Spleen (tissue), 7 donors: ENCODE measurements around the gene ATP2B2.

ENCODE experiments used
- POLR2A ChIP-seq, 3 donors: fragments of 450-650 bp; IDR thresholded peaks; one replicate each; pipeline ENCODE4 v1.5.1; 2017; ENCODE audit warnings: antibody characterized with exemption in 3 of 3, mild to moderate bottlenecking in 1 of 3
- TF ChIP-seq, protein P1 (sequence below), 11 experiments: fragments of 200-600 bp in 7 of 11; fragments of 450-650 bp in 4 of 11; sonication (generic) in 4 of 11; IDR thresholded peaks in 8 of 11; conservative IDR thresholded peaks in 3 of 11; 1 replicate in 7 of 11; 2 replicates in 4 of 11; pipeline versions ENCODE4 v1.4.0 to v1.8.0; 2016 to 2021; ENCODE audit warnings: antibody characterized with exemption in 11 of 11, inconsistent platforms in 4 of 11, mild to moderate bottlenecking in 1 of 11
- donor health status: DM: no; HTN: no; CAD: no; lungs with moderate emphysema.
- donor health status: DM: no; HTN: no; CAD: no.
- donor health status: DM: no; HTN: no; CAD: no.

DNA sequence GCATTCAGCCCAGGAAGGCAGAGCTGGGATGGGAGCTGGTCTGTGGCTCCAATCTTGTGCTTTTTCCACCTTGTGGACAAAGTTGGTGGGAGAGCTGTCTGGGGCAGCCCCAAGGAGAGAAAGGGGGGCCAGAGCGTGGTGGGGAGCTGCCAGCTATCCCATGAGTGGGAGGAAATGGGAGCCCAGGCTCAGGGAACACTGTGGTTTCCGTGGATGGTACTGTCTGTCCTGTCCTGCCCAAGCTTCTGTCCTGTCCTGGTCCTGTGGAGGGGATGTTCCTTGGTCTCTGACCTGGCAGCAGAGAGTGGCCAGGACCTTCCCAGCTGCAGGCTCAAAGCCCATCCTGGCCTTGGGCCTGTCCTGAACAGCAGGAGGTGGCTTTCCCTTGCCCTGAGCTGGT lies 111.9 kb downstream of the ATP2B2 start:
- TF ChIP-seq, protein P1, sequence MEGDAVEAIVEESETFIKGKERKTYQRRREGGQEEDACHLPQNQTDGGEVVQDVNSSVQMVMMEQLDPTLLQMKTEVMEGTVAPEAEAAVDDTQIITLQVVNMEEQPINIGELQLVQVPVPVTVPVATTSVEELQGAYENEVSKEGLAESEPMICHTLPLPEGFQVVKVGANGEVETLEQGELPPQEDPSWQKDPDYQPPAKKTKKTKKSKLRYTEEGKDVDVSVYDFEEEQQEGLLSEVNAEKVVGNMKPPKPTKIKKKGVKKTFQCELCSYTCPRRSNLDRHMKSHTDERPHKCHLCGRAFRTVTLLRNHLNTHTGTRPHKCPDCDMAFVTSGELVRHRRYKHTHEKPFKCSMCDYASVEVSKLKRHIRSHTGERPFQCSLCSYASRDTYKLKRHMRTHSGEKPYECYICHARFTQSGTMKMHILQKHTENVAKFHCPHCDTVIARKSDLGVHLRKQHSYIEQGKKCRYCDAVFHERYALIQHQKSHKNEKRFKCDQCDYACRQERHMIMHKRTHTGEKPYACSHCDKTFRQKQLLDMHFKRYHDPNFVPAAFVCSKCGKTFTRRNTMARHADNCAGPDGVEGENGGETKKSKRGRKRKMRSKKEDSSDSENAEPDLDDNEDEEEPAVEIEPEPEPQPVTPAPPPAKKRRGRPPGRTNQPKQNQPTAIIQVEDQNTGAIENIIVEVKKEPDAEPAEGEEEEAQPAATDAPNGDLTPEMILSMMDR (IDR thresholded peaks at IDR 0.05 in 8 of 11, conservative IDR thresholded peaks at IDR 0.05 in 3 of 11), result no peak
- TF ChIP-seq POLR2A (IDR thresholded peaks at IDR 0.05), result no peak
